HG03060 (cell line): ENCODE data around the gene DTX4.

Experiments used
- ATAC-seq: cut with Tn5 transposase; IDR thresholded peaks from one replicate; pipeline ENCODE4 v1.9.1; 2021; ENCODE audit warnings: low read depth, moderate number of reproducible peaks; ENCODE audit not compliant: unreplicated experiment

DTX4 gene

GRCh38 chr11:59172345-59173079 is 580 bp downstream of the DTX4 start:
- ATAC-seq, result peak; percentile 34

- ATAC-seq, result no peak
Observed at GRCh38 chr11:59173080-59173963, 1.4 kb downstream of the DTX4 start.

- no peak for ATAC-seq
Observed at GRCh38 chr11:59173964-59174663, 2.2 kb downstream of the DTX4 start.

GRCh38 chr11:59174664-59175033 is 2.7 kb downstream of the DTX4 start:
- ATAC-seq, result no peak

- no peak for ATAC-seq
Observed at GRCh38 chr11:59175091-59175501, 3.2 kb downstream of the DTX4 start.

GRCh38 chr11:59176330-59176729 is 4.4 kb downstream of the DTX4 start:
- ATAC-seq, result no peak

GRCh38 chr11:59178402-59178801 is 6.5 kb downstream of the DTX4 start:
- no peak for ATAC-seq

- no peak for ATAC-seq
Observed at GRCh38 chr11:59179121-59179520, 7.2 kb downstream of the DTX4 start.

GRCh38 chr11:59180168-59180776 is 8.3 kb downstream of the DTX4 start:
- no peak for ATAC-seq

GRCh38 chr11:59180907-59181306 is 9.0 kb downstream of the DTX4 start:
- ATAC-seq, result no peak

GRCh38 chr11:59181746-59182456 is 10.0 kb downstream of the DTX4 start:
- no peak for ATAC-seq

- ATAC-seq, result no peak
Observed at GRCh38 chr11:59182457-59183151, 10.7 kb downstream of the DTX4 start.

GRCh38 chr11:59183771-59184170 is 11.8 kb downstream of the DTX4 start:
- no peak for ATAC-seq

- ATAC-seq, result no peak
Observed at GRCh38 chr11:59184691-59185339, 12.9 kb downstream of the DTX4 start.

GRCh38 chr11:59185386-59185945 is 13.5 kb downstream of the DTX4 start:
- no peak for ATAC-seq

GRCh38 chr11:59186130-59186594 is 14.2 kb downstream of the DTX4 start:
- no peak for ATAC-seq

- ATAC-seq, result no peak
Observed at GRCh38 chr11:59187035-59187434, 15.1 kb downstream of the DTX4 start.

GRCh38 chr11:59187587-59187986 is 15.7 kb downstream of the DTX4 start:
- no peak for ATAC-seq

- no peak for ATAC-seq
Observed at GRCh38 chr11:59188954-59189353, 17.0 kb downstream of the DTX4 start.
